Colonic mucosa (tissue), 4 donors: ENCODE measurements around the gene BCL11A. TPM values are rescaled to one million over a fixed set of nuclear protein-coding genes. Genes with fewer than 3 reads are reported as not detected.

ENCODE experiments used
- DNase-seq: peaks from one replicate; pipeline ENCODE4 v3.0.0-alpha.2; 2020
- H3K27ac ChIP-seq: fragments of 200-600 bp; one replicate; pipeline ENCODE4 v1.8.0; 2021
- H3K27me3 ChIP-seq: fragments of 200-600 bp; one replicate; pipeline ENCODE4 v1.8.0; 2021
- H3K36me3 ChIP-seq: fragments of 200-600 bp; one replicate; pipeline ENCODE4 v1.8.0; 2021
- H3K4me1 ChIP-seq: fragments of 200-600 bp; one replicate; pipeline ENCODE4 v1.8.0; 2021; ENCODE audit warnings: mild to moderate bottlenecking
- H3K4me3 ChIP-seq: fragments of 200-600 bp; one replicate; pipeline ENCODE4 v1.8.0; 2021
- H3K9ac ChIP-seq, 2 donors: one replicate each; pipeline ENCODE4 v1.7.0; 2013; ENCODE audit warnings: control low read depth in 2 of 2, low read depth in 2 of 2, low read length in 2 of 2
- H3K9me3 ChIP-seq: fragments of 200-600 bp; one replicate; pipeline ENCODE4 v1.8.0; 2021
- intact Hi-C: fragments of 100-400 bp; cut with DNase I; formaldehyde crosslinking; loops from one replicate; pipeline ENCODE4 v1.14.1; 2022
- total RNA-seq, 2 donors: library from RNA; stranded (reverse); fragmentation: NEBNext Ultra II Directional in 1 of 2; extraction: Animal tissue kit (Norgen Biotek cat#: 25700) in 1 of 2; gene quantifications; one replicate each; pipeline ENCODE4 v1.2.1, GENCODE V29; 2021
- TF ChIP-seq, protein P1 (sequence below): fragments of 200-600 bp; IDR thresholded peaks from one replicate; pipeline ENCODE4 v1.8.0; 2022; ENCODE audit warnings: antibody characterized with exemption, mild to moderate bottlenecking
- donor health status: healthy.
- donor health status: DM: no; HTN: no; CAD: no.
- donor health status: DM: no; HTN: no; CAD: no.

Gene BCL11A
- total RNA-seq, 2 donors from 2014 or later = 22.9 to 27.1 TPM

GRCh38 chr2:60505240-60505879 lies 48.1 kb downstream of the BCL11A start:
- no peak overlapping the region for H3K27ac ChIP-seq
- no peaks in the 10 kb centered on the region for H3K27me3 ChIP-seq
- intact Hi-C loops = no loop called here
- no peak overlapping the region for H3K4me3 ChIP-seq
- no peaks in the 10 kb centered on the region for H3K9me3 ChIP-seq
- no peaks in the 10 kb centered on the region for H3K36me3 ChIP-seq
- TF ChIP-seq, protein P1, sequence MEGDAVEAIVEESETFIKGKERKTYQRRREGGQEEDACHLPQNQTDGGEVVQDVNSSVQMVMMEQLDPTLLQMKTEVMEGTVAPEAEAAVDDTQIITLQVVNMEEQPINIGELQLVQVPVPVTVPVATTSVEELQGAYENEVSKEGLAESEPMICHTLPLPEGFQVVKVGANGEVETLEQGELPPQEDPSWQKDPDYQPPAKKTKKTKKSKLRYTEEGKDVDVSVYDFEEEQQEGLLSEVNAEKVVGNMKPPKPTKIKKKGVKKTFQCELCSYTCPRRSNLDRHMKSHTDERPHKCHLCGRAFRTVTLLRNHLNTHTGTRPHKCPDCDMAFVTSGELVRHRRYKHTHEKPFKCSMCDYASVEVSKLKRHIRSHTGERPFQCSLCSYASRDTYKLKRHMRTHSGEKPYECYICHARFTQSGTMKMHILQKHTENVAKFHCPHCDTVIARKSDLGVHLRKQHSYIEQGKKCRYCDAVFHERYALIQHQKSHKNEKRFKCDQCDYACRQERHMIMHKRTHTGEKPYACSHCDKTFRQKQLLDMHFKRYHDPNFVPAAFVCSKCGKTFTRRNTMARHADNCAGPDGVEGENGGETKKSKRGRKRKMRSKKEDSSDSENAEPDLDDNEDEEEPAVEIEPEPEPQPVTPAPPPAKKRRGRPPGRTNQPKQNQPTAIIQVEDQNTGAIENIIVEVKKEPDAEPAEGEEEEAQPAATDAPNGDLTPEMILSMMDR = no peak
- no peak overlapping the region for H3K9ac ChIP-seq
- H3K4me1 ChIP-seq = no peaks in the 10 kb centered on the region
- no peak for DNase-seq

DNA sequence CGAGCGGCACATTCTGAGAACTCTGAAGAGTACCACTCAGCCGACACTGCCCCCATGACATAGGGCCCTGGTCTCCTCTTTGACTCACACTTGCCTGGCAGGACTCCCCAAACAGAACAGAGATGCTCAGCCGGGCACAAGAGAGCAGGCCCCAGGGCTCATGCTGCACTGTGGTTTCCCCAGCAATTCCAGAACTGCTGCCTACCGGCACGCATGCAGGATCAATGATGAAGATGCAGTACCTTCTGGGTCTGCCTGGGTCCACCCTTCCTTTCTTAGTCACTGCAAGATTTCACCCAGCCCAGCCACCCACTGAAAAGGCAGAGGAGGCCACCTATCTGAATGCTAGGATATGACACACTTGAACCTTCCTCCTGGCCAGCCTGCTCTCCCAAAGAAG lies 49.4 kb downstream of the BCL11A start:
- Histone ChIP-seq H3K27ac (no peak overlapping the region), H3K36me3 (no peaks in the 10 kb centered on the region), H3K4me1 (no peaks in the 10 kb centered on the region), H3K4me3 (no peak overlapping the region), H3K27me3 (no peaks in the 10 kb centered on the region), H3K9ac (no peak overlapping the region), H3K9me3 (no peaks in the 10 kb centered on the region)
- TF ChIP-seq, protein P1 = no peak
- intact Hi-C loops = no loop called here
- DNase-seq = no peak

GRCh38 chr2:60502144-60502543 lies 51.3 kb downstream of the BCL11A start:
- Histone ChIP-seq H3K4me3 (no peak overlapping the region), H3K36me3 (no peaks in the 10 kb centered on the region), H3K4me1 (no peaks in the 10 kb centered on the region), H3K27me3 (no peaks in the 10 kb centered on the region), H3K9ac (no peak overlapping the region), H3K27ac (no peak overlapping the region), H3K9me3 (no peaks in the 10 kb centered on the region)
- intact Hi-C loops = no loop called here
- TF ChIP-seq, protein P1 = no peak
- DNase-seq = no peak

- DNase-seq = no peak
- no peak overlapping the region for H3K27ac ChIP-seq
- no peak overlapping the region for H3K9ac ChIP-seq
- no peaks in the 10 kb centered on the region for H3K27me3 ChIP-seq
- H3K36me3 ChIP-seq = no peaks in the 10 kb centered on the region
- TF ChIP-seq, protein P1 = no peak
- no peaks in the 10 kb centered on the region for H3K4me1 ChIP-seq
- H3K4me3 ChIP-seq = no peak overlapping the region
- H3K9me3 ChIP-seq = no peaks in the 10 kb centered on the region
- intact Hi-C loops = no loop called here
Measured at GRCh38 chr2:60500861-60501260, 52.6 kb downstream of the BCL11A start.

- Histone ChIP-seq H3K27me3 (no peaks in the 10 kb centered on the region), H3K9me3 (no peaks in the 10 kb centered on the region), H3K4me3 (no peak overlapping the region), H3K27ac (no peak overlapping the region), H3K36me3 (no peaks in the 10 kb centered on the region), H3K9ac (no peak overlapping the region), H3K4me1 (no peaks in the 10 kb centered on the region)
- no peak for DNase-seq
- TF ChIP-seq, protein P1 = no peak
- intact Hi-C loops = no loop called here
Measured at GRCh38 chr2:60499651-60500265, 53.7 kb downstream of the BCL11A start.
